Activated CD8-positive, alpha-beta memory T cell treated with anti-CD3 and anti-CD28 coated beads for 4 hours (primary cell): ENCODE results near the gene CDK8.
"Not testable (repeated sequence)": the region's sequence is repeated elsewhere in the genome, so short reads cannot be mapped to it uniquely, and the experiment has no call there.

ENCODE experiments used
- DNase-seq, 2 donors: peaks; one replicate each; pipeline ENCODE4 v3.0.0-alpha.2; 2020; ENCODE audit warnings: low read depth in 2 of 2

The CDK8 gene

DNA sequence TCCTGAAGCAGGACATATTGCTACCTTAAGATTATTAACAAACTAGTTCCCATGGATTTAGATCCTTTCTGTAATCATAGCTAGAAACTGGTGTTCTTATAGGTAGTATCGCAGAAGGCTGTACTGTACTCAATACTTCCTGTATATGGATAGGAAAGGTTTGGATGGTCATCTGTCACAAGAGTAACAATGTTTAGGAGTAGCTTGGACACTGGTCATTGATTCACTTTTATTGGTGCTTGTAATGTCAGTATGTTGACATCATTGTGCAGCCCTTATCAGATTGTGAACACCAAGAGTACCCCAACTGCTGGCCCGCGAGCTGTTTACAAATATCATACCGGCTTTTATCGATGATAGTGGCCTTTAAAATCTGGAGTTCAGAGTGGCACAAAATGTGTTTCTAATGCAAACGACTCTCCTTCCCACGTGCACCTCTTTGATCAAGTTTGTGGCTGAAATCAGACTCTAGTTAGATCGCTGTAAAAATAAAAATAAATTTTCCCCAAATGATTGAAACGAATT lies 605 bp upstream of the CDK8 start:
- DNase-seq, result no peak

GRCh38 chr13:26254583-26255111 lies 718 bp downstream of the CDK8 start:
- DNase-seq, result peak; percentile 1 to 14

DNA sequence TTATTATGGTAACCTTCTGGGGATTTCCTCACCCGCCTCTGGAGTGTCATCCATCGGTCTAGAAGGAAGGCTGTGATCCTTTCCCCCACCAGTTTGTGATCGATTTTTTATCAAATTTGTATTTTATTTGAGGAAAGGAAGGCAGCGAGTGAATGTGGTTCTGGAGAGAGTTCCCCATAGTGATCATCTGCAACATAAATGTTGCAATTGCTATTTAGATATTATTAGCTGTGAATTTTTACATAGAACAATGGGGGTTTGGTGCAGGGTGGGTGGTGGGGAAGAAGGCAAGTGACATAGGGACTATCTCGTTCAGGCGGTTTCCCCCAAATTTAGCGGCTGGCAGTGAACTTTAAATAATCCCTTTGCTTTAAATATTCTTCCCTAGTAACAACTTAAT lies 1.2 kb downstream of the CDK8 start:
- no peak for DNase-seq

GRCh38 chr13:26255691-26256277 lies 1.9 kb downstream of the CDK8 start:
- DNase-seq, result no peak

GRCh38 chr13:26257049-26257448 lies 3.1 kb downstream of the CDK8 start:
- DNase-seq, result no peak

DNA sequence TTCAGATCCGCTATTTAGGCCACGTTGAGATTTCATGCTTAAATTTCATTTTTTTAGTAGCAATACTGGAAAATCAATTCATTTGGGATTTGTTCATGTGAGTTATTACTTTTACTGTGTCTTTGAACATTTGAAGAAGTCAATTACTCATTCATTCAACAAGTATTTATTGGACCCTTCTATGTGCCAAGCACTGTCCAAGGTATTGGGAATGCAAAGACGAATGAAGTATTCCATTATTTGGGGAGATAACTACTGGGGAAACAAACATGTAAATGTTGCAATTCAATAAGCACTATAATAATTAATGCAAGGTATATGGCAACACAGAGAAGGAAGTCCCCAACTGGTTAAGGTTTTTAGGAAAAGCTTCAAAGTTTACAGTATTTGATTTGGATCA lies 5.7 kb downstream of the CDK8 start:
- DNase-seq, result no peak

GRCh38 chr13:26262156-26262555 lies 8.2 kb downstream of the CDK8 start:
- DNase-seq, result no peak

GRCh38 chr13:26266311-26266710 lies 12.4 kb downstream of the CDK8 start:
- DNase-seq, result no peak

- no peak for DNase-seq
Measured at GRCh38 chr13:26270707-26271106, 16.8 kb downstream of the CDK8 start.

- no peak for DNase-seq
Measured at GRCh38 chr13:26272621-26273020, 18.7 kb downstream of the CDK8 start.

GRCh38 chr13:26280295-26280694 lies 26.4 kb downstream of the CDK8 start:
- DNase-seq, result no peak

GRCh38 chr13:26280822-26281221 lies 26.9 kb downstream of the CDK8 start:
- DNase-seq, result no peak

DNA sequence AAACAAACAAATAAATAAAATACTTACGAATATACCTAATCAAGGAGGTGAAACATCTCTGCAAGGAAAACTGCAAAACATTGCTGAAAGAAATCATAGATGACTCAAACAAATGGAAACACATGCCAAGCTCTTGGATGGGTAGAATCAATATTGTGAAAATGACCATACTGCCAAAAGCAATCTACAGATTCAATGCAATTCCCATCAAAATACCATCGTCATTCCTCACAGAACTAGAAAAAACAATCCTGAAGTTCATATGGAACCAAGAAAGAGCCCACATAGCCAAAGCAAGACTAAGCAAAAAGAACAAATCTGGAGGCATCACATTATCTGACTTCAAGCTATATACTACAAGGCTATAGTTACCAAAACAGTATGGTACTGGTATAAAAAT lies 32.0 kb downstream of the CDK8 start:
- DNase-seq, result not testable (repeated sequence)

GRCh38 chr13:26288838-26289237 lies 34.9 kb downstream of the CDK8 start:
- DNase-seq, result not testable (repeated sequence)

GRCh38 chr13:26295812-26296211 lies 41.9 kb downstream of the CDK8 start:
- DNase-seq, result no peak

DNA sequence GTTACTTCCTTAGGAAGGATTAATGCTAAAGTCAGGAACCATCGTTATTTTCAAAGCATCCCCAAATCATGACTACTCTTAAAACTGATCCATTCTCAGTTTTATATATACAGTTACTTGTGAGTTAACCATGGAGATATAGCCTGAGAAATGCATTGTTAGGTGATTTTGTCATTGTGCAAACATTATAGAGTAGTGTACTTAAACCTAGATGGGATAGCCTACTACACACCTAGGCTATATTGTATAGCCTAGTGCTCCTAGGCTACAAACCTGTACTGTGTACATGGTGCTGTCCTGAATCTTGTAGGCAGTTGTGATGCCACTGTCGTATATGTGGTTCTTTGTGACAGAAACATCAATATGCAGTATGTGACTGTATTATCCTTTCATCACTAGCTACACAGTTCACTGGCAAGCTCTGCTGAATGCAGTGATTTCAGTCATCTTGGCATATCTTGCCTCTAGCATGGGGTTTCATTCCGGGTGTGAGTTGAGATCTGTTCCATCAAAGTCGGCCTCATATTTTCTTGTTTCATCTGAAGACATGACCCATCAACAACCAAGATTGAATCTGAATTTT lies 45.3 kb downstream of the CDK8 start:
- DNase-seq, result no peak

- DNase-seq, result peak in 1 of 2 donors; percentile 4
Measured at GRCh38 chr13:26300140-26300539, 46.2 kb downstream of the CDK8 start.

DNA sequence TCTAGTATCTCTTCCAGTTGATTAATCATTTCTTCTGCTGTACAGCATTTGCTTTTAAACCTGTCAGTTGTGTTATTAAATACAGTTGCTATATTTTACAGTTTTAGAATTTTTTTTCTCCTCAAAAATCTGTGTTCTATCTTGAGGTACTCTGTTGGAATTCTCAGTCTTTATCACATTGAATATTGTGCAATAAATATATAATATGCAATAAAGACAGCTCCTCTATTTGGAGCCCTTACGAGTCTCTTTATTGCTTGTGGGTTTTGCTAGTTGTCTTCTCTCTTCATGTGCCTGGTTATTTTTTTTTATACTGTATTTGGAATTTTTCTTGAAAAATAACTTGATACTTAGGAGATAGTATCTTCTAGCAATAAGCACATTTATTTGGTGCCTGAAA lies 51.7 kb downstream of the CDK8 start:
- DNase-seq, result no peak

DNA sequence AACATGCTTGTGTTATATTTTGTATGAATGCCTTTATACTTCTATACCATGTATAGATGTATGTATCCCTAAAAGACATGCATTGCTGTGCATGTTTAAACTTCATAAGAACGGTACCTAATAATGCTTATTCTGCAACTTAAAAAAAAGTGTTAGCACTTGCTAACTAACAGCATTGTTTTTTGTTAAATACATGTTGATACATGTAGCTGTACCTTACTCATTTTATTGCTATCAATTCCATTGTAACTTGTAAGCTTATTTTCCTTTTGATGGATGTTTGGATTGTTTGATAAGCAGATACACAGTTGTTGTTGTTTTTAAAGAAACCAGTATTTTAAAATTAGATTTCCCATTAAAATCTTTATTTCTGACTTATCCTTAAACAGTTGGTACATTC lies 53.8 kb downstream of the CDK8 start:
- DNase-seq, result no peak

- no peak for DNase-seq
Measured at GRCh38 chr13:26308250-26308649, 54.3 kb downstream of the CDK8 start.

DNA sequence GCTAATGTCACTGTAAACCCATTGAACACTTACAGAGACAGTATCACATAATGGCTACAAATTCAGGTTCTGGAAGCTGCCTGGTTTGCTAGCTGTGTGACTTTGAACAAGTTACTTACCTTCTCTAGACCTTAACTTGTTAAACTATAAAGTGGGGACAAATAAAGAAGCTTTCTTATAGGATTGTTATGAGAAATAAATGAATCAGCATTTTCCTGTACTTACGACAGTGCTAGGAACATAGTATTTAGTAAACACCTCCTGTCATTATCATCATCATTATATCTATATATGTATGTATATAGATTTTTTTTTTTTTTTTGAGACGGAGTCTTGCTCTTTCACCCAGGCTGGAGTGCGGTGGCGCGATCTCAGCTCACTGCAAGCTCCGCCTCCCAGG lies 54.9 kb downstream of the CDK8 start:
- DNase-seq, result no peak

- DNase-seq, result no peak
Measured at GRCh38 chr13:26310003-26310402, 56.1 kb downstream of the CDK8 start.

GRCh38 chr13:26310470-26310869 lies 56.5 kb downstream of the CDK8 start:
- no peak for DNase-seq

DNA sequence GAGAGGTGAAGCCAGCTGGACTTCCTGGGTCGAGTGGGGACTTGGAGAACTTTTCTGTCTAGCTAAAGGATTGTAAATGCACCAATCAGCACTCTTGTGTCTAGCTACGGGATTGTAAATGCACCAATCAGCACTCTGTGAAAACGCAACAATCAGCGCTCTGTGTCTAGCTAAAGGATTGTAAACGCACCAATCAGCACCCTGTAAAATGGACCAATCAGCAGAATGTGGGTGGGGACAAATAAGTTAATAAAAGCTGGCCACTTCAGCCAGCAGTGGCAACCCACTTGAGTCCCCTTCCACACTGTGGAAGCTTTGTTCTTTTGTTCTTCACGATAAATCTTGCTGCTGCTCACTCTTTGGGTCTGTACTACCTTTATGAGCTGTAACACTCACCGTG lies 58.1 kb downstream of the CDK8 start:
- DNase-seq, result not testable (repeated sequence)
